Fibroblast of lung (primary cell): ENCODE results near the gene HECTD2. TPM values are rescaled to one million over a fixed set of nuclear protein-coding genes. Genes with fewer than 3 reads are reported as not detected.

Experiments
- DNase-seq, 2 donors: peaks; one replicate each; pipeline versions ENCODE4 v3.0.0 to v3.0.0-alpha.2; 2010; ENCODE audit warnings: low read depth in 2 of 2
- H2AFZ ChIP-seq: 2 replicates; pipeline ENCODE4 v1.5.1; 2012; ENCODE audit warnings: low read length, control low read depth, inconsistent platforms
- H3K27ac ChIP-seq: 2 replicates; pipeline ENCODE4 v1.5.1; 2011; ENCODE audit warnings: low read length, control low read depth; ENCODE audit not compliant: insufficient read depth
- H3K27me3 ChIP-seq: 2 replicates; pipeline ENCODE4 v1.5.1; 2011; ENCODE audit warnings: mild to moderate bottlenecking, low read length; ENCODE audit not compliant: control insufficient read depth, insufficient read depth
- H3K36me3 ChIP-seq: 2 replicates; pipeline ENCODE4 v1.5.1; 2011; ENCODE audit warnings: low read length; ENCODE audit not compliant: control insufficient read depth, insufficient read depth
- H3K4me1 ChIP-seq: 2 replicates; pipeline ENCODE4 v1.5.1; 2011; ENCODE audit warnings: low read length; ENCODE audit not compliant: control insufficient read depth, insufficient read depth; ENCODE audit errors: extremely low read depth
- H3K4me2 ChIP-seq: 2 replicates; pipeline ENCODE4 v1.5.1; 2011; ENCODE audit warnings: low read length, control low read depth; ENCODE audit not compliant: insufficient read depth; ENCODE audit errors: extremely low read depth
- H3K4me3 ChIP-seq, 4 experiments: fragments of 200-600 bp in 1 of 4; sonication (generic) in 1 of 4; replicated peaks in 1 of 4; 2 replicates each; pipeline ENCODE4 v1.5.1; 2011 to 2016; ENCODE audit warnings: low read length in 4 of 4, low read depth in 3 of 4, mild to moderate bottlenecking in 3 of 4, control low read depth in 2 of 4, inconsistent platforms in 1 of 4, mixed read lengths in 1 of 4; ENCODE audit not compliant: insufficient read depth in 1 of 4; ENCODE audit errors: control extremely low read depth in 1 of 4
- H3K79me2 ChIP-seq: 2 replicates; pipeline ENCODE4 v1.5.1; 2012; ENCODE audit warnings: mild to moderate bottlenecking, low read length, inconsistent platforms; ENCODE audit not compliant: control insufficient read depth, insufficient read depth
- H3K9ac ChIP-seq: 2 replicates; pipeline ENCODE4 v1.5.1; 2011; ENCODE audit warnings: mild to moderate bottlenecking, low read length, control low read depth; ENCODE audit not compliant: insufficient read depth
- H3K9me3 ChIP-seq: 2 replicates; pipeline ENCODE4 v1.5.1; 2012; ENCODE audit warnings: low read depth, low read length; ENCODE audit not compliant: control insufficient read depth, insufficient read depth
- H4K20me1 ChIP-seq: 2 replicates; pipeline ENCODE4 v1.5.1; 2011; ENCODE audit warnings: low read length; ENCODE audit not compliant: control insufficient read depth, insufficient read depth; ENCODE audit errors: extremely low read depth
- EZH2 ChIP-seq: IDR thresholded peaks from 2 replicates; pipeline ENCODE4 v1.5.1; 2012; ENCODE audit warnings: low read length, control low read depth, mild to moderate bottlenecking; ENCODE audit errors: missing control alignments
- polyA plus RNA-seq, 2 donors: library from polyadenylated mRNA; depleted of rRNA in 1 of 2; stranded (reverse) in 1 of 2; unstranded in 1 of 2; fragments of >200 nt; gene quantifications; 2 replicates each; pipeline ENCODE4 v1.2.1, GENCODE V29; 2011 to 2012; ENCODE audit warnings: missing spikeins in 1 of 2
- total RNA-seq: library from RNA; depleted of rRNA; stranded (reverse); fragments of >200 nt; gene quantifications from 2 replicates; pipeline ENCODE4 v1.2.1, GENCODE V29; 2014
- TF ChIP-seq, protein P1 (sequence below), 2 donors: IDR thresholded peaks in 1 of 2; conservative IDR thresholded peaks in 1 of 2; 1 replicate in 1 of 2; 2 replicates in 1 of 2; pipeline ENCODE4 v1.5.1; 2011 to 2012; ENCODE audit warnings: low read length in 2 of 2, control low read depth in 1 of 2, inconsistent platforms in 1 of 2, low read depth in 1 of 2, mild to moderate bottlenecking in 1 of 2

HECTD2 gene
- total and polyA plus RNA-seq, 2 donors (not counting 1 experiment from before 2014, with no cell fraction given): 7.6 to 8.3 TPM

DNA sequence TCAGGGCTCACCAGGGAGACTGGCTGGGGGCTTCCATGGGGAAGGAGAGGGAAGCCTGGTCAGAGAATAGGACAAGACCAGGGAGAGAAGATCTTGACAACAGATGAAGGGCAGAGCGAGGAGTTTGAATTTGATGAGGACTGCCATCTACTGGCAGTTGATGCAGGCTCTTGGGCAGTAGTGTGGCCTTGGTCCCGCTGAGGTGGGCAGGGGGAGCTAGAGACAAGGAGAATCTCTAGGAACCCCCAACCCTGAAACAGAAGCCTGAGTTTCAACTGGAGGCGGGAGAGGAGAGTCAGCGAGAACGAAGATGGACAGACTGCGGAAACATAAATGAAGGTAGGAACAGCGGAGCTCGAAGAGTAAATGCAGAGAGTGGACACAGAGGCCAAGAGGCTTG is 141.7 kb downstream of the HECTD2 start:
- H3K4me2 ChIP-seq: peak overlapping the region; percentile 2
- DNase-seq: peak; percentile 66 to 90
- H3K79me2 ChIP-seq: no peaks in the 10 kb centered on the region
- no peak overlapping the region for H3K27ac ChIP-seq
- H3K4me1 ChIP-seq: no peaks in the 10 kb centered on the region
- H2AFZ ChIP-seq: peak overlapping the region; percentile 40
- H4K20me1 ChIP-seq: no peaks in the 10 kb centered on the region
- H3K27me3 ChIP-seq: no peaks in the 10 kb centered on the region
- TF ChIP-seq, protein P1, sequence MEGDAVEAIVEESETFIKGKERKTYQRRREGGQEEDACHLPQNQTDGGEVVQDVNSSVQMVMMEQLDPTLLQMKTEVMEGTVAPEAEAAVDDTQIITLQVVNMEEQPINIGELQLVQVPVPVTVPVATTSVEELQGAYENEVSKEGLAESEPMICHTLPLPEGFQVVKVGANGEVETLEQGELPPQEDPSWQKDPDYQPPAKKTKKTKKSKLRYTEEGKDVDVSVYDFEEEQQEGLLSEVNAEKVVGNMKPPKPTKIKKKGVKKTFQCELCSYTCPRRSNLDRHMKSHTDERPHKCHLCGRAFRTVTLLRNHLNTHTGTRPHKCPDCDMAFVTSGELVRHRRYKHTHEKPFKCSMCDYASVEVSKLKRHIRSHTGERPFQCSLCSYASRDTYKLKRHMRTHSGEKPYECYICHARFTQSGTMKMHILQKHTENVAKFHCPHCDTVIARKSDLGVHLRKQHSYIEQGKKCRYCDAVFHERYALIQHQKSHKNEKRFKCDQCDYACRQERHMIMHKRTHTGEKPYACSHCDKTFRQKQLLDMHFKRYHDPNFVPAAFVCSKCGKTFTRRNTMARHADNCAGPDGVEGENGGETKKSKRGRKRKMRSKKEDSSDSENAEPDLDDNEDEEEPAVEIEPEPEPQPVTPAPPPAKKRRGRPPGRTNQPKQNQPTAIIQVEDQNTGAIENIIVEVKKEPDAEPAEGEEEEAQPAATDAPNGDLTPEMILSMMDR (conservative IDR thresholded peaks at IDR 0.05 in 1 of 2, IDR thresholded peaks at IDR 0.05 in 1 of 2; ENCODE audit: low read depth in 1 of 2, low read length in 2 of 2): peak; percentile 82 to 99
- TF ChIP-seq EZH2: no peak
- no peaks in the 10 kb centered on the region for H3K9me3 ChIP-seq
- H3K9ac ChIP-seq: no peak overlapping the region
- no peak overlapping the region for H3K4me3 ChIP-seq
- no peaks in the 10 kb centered on the region for H3K36me3 ChIP-seq

DNA sequence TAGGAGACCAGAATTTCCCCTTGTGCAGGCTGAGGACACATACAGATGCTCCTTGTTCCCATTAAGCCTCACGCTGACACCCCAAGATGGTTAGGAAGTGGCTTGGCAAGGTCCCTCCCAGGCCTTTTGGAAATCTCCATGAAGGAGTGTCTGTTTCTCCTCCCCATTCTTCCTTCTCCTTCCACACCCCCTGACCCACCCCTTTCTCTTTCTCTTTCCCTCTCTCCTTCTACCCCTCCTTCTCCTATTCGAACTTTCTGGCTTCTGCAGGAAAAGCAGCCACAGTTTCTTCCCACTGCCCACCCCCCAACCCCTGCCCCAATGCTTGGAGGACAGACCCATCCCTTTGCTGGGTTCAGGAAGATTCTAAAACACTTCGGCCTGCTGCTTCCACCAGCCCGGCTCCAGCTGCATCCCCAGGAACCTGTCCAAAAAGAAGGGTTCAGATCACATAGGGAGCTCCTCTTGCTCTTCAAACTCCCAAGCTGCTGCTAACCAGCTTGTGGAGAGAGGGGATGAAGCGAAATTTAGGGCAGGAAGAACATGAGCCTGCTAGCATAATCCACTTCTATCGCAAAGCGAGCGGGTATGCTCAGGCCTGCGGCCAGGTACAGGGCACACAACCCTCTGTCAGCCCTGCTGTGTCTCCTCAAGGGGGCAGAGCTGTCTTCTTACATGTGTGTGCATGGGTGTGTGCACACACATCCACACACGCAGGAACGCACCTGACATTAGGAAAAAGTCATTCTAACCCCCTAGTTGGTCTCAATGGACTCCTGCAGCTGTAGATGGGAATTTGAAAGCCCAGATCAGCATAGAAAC is 142.3 kb downstream of the HECTD2 start:
- H3K27ac ChIP-seq: no peak overlapping the region
- H3K9ac ChIP-seq: no peak overlapping the region
- H3K79me2 ChIP-seq: no peaks in the 10 kb centered on the region
- peak overlapping the region; percentile 21 for H2AFZ ChIP-seq
- no peaks in the 10 kb centered on the region for H3K36me3 ChIP-seq
- no peaks in the 10 kb centered on the region for H3K4me1 ChIP-seq
- no peaks in the 10 kb centered on the region for H3K27me3 ChIP-seq
- no peak overlapping the region for H3K4me3 ChIP-seq
- no peaks in the 10 kb centered on the region for H4K20me1 ChIP-seq
- no peaks in the 10 kb centered on the region for H3K9me3 ChIP-seq
- peak in 1 of 2 donors; percentile 41 for DNase-seq
- H3K4me2 ChIP-seq: peak overlapping the region; percentile 2
- no peak for TF ChIP-seq EZH2
- TF ChIP-seq, protein P1 (conservative IDR thresholded peaks at IDR 0.05 in 1 of 2, IDR thresholded peaks at IDR 0.05 in 1 of 2; ENCODE audit: low read depth in 1 of 2, low read length in 2 of 2): peak; percentile 49 to 51

DNA sequence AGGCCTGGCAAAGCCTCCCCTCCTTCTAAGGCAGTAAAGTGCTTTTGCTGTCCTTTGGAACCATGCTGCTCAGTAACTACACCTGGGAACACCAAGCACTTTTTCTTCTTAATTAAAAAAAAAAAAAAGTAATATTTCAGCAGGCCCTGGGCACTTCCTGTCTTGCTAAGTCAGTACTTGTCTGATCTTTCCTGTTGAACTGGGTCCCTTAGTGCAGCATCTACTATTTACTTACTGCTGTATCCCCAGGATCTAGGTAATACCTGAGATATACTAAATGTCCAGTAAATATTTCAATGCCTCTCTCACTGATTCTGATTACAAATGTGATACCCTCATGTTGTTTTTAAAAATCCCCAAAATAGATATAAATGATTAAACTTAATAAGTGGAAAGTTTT is 145.3 kb downstream of the HECTD2 start:
- no peak for DNase-seq
- peak overlapping the region; percentile 57 for H2AFZ ChIP-seq

More for the DNA sequence above, 145.3 kb downstream of the HECTD2 start:
- Histone ChIP-seq H3K9me3 (no peaks in the 10 kb centered on the region), H3K4me2 (no peak overlapping the region), H3K27me3 (no peaks in the 10 kb centered on the region), H3K4me3 (no peak overlapping the region), H3K9ac (no peak overlapping the region), H3K4me1 (no peaks in the 10 kb centered on the region), H3K79me2 (no peaks in the 10 kb centered on the region), H3K36me3 (no peaks in the 10 kb centered on the region), H3K27ac (no peak overlapping the region), H4K20me1 (no peaks in the 10 kb centered on the region)
- TF ChIP-seq, protein P1 (conservative IDR thresholded peaks at IDR 0.05 in 1 of 2, IDR thresholded peaks at IDR 0.05 in 1 of 2; ENCODE audit: low read depth in 1 of 2, low read length in 2 of 2): no peak
- TF ChIP-seq EZH2: no peak
